ENCODE results near the gene PLOD2. TPM values are rescaled to one million over a fixed set of nuclear protein-coding genes. Genes with fewer than 3 reads are reported as not detected.
A peak's percentile ranks its signal among the peaks of the same experiment; 100 is the strongest.

Gene PLOD2
- total and polyA plus RNA-seq, 2 of the 4 experiments (the other 2 are of a cell fraction) = 84.0 to 117 TPM

GRCh38 chr3:146087116-146087515 is 73.9 kb downstream of the PLOD2 start:
- H4K91ac ChIP-seq (ENCODE audit: insufficient read depth, low read depth, low read length) = no peak overlapping the region
- no TSS peak for BruUV-seq (replicated peaks)
- H3K4ac ChIP-seq (ENCODE audit: low read depth, low read length) = no peak overlapping the region
- ATAC-seq (ENCODE audit: low read depth) (no peak), DNase-seq (no peak)
- H2AFZ ChIP-seq (replicated peaks; ENCODE audit: low read length, poor library complexity) = no peak overlapping the region
- no peak for TF ChIP-seq POLR2A (IDR thresholded peaks at IDR 0.05; ENCODE audit: low read depth, low read length)
- peak; percentile 85 for TF ChIP-seq MAFK (IDR thresholded peaks at IDR 0.05; ENCODE audit: low read depth, low read length)
- in situ Hi-C loops (cut with MboI; ENCODE audit: low sequenced_read_pairs) (no loop called here), intact Hi-C loops (cut with micrococcal nuclease) (no loop called here), dilution Hi-C loops (cut with HindIII; ENCODE audit: low sequenced_read_pairs, unreplicated experiment) (no loop called here)
- H3K9me1 ChIP-seq (ENCODE audit: insufficient read depth, low read length) = no peaks in the 10 kb centered on the region
- peaks cover 2% of the 10 kb centered on the region; the same call in 1 of the 2 replicates for H3K4me1 ChIP-seq (ENCODE audit: control insufficient read depth, insufficient read depth, low read length)
- no peak overlapping the region for H2BK20ac ChIP-seq (ENCODE audit: low read depth, low read length)
- no peak overlapping the region for H2AK9ac ChIP-seq (replicated peaks; ENCODE audit: low read depth, low read length, poor library complexity)
- no peaks in the 10 kb centered on the region for H4K20me1 ChIP-seq (ENCODE audit: insufficient read depth, low read length)
- no peak overlapping the region for H3K4me3 ChIP-seq (ENCODE audit: insufficient read depth, low read depth, low read length)
- no peaks in the 10 kb centered on the region for H3K9me3 ChIP-seq (ENCODE audit: control insufficient read depth, insufficient read depth, low read length)
- no peak overlapping the region for H3K23ac ChIP-seq (ENCODE audit: low read depth, low read length)
- H2AK5ac ChIP-seq (ENCODE audit: low read depth, low read length) = no peak overlapping the region
- no peak overlapping the region for H3K14ac ChIP-seq (replicated peaks; ENCODE audit: low read depth, low read length)
- 0 out of 2 replicates have a peak, but pooled peaks cover 2% of the 10 kb centered on the region for H3K36me3 ChIP-seq (ENCODE audit: control insufficient read depth, insufficient read depth, low read length)
- no peak overlapping the region for H4K5ac ChIP-seq (ENCODE audit: low read depth, low read length)
- peaks cover 0 to 3% of the 10 kb centered on the region in 2 experiments; a peak in 1 of 4 replicates for H3K79me1 ChIP-seq (ENCODE audit: low read depth in 1 of 2, low read length in 2 of 2)
- H3K27me3 ChIP-seq (ENCODE audit: control insufficient read depth, insufficient read depth, low read length) = no peaks in the 10 kb centered on the region
- ChIA-PET POLR2A (ENCODE audit: unreplicated experiment) (no interaction called here), CTCF (no interaction called here)
- no peak overlapping the region for H3K18ac ChIP-seq (ENCODE audit: low read depth, low read length)
- no peak overlapping the region for H3K56ac ChIP-seq (ENCODE audit: extremely low read depth, insufficient read depth, low read length)
- H3K9ac ChIP-seq (ENCODE audit: low read depth, low read length) = no peak overlapping the region
- no peak overlapping the region for H3K4me2 ChIP-seq (ENCODE audit: low read depth, low read length)
- WGBS, 2 experiments (ENCODE audit: extremely low coverage in 2 of 2, insufficient read length in 1 of 2) = no CpG with 5 or more reads among the region's 1 CpG
- no peak overlapping the region for H2BK15ac ChIP-seq (ENCODE audit: low read depth, low read length)
- no peak overlapping the region for H3K27ac ChIP-seq (ENCODE audit: insufficient read depth, low read length)
- no peak overlapping the region for H2BK5ac ChIP-seq (ENCODE audit: low read depth, low read length, poor library complexity, severe bottlenecking)
- no peak overlapping the region for H4K8ac ChIP-seq (ENCODE audit: low read depth in 2 of 2, low read length in 2 of 2)
- no peak overlapping the region for H2BK120ac ChIP-seq (ENCODE audit: low read depth, low read length)

Measured in IMR-90 (cell line).